IMR-90 (cell line): ENCODE results near the gene CACNB3. TPM values are rescaled to one million over a fixed set of nuclear protein-coding genes. Genes with fewer than 3 reads are reported as not detected.

Experiments
- ATAC-seq: fragments of 200-7000 bp; cut with Tn5 transposase; 2 replicates; pipeline ENCODE4 v1.9.1; 2020; ENCODE audit warnings: low read depth, mild to moderate bottlenecking, moderate library complexity
- BruUV-seq: library from RNA; stranded (reverse); fragments of 400-500 nt; replicated peaks from 2 replicates; lab custom pipeline; 2021; lab: Mats Ljungman, UMichigan
- CTCF ChIA-PET: fragments of 300-600 bp; formaldehyde crosslinking; extraction: SDS; loops from one replicate; lab custom pipeline; 2021; ENCODE audit warnings: antibody characterized with exemption; lab: Yijun Ruan, JAX
- POLR2A ChIA-PET: fragments of 300-600 bp; sonication (Branson Sonifier 250); formaldehyde crosslinking; loops from one replicate; lab custom pipeline; 2022; ENCODE audit warnings: antibody characterized with exemption; ENCODE audit not compliant: unreplicated experiment; lab: Charles Lee
- DNase-seq: peaks from one replicate; pipeline ENCODE4 v3.0.0; 2013
- H2AFZ ChIP-seq: replicated peaks from 2 replicates; pipeline ENCODE3; 2013; ENCODE audit warnings: low read length, mild to moderate bottlenecking; ENCODE audit not compliant: poor library complexity
- H2AK5ac ChIP-seq: 2 replicates; pipeline ENCODE4 v1.6.1; 2013; ENCODE audit warnings: low read depth, low read length, inconsistent platforms
- H2AK9ac ChIP-seq: replicated peaks from 2 replicates; pipeline ENCODE3; 2013; ENCODE audit warnings: mild to moderate bottlenecking, low read depth, low read length, moderate library complexity; ENCODE audit not compliant: poor library complexity
- H2BK120ac ChIP-seq: 2 replicates; pipeline ENCODE4 v1.6.1; 2013; ENCODE audit warnings: low read depth, low read length, inconsistent platforms
- H2BK15ac ChIP-seq: 3 replicates; pipeline ENCODE4 v1.6.1; 2013; ENCODE audit warnings: low read depth, low read length, inconsistent platforms
- H2BK20ac ChIP-seq: 2 replicates; pipeline ENCODE4 v1.6.1; 2013; ENCODE audit warnings: low read depth, mild to moderate bottlenecking, inconsistent platforms, low read length, moderate library complexity
- H2BK5ac ChIP-seq: 2 replicates; pipeline ENCODE4 v1.6.1; 2013; ENCODE audit warnings: mild to moderate bottlenecking, low read depth, low read length, inconsistent platforms; ENCODE audit not compliant: poor library complexity, severe bottlenecking
- H3K14ac ChIP-seq: replicated peaks from 2 replicates; pipeline ENCODE4 v1.6.1; 2013; ENCODE audit warnings: low read depth, low read length, inconsistent platforms
- H3K18ac ChIP-seq: 2 replicates; pipeline ENCODE4 v1.6.1; 2013; ENCODE audit warnings: low read depth, low read length, control low read depth
- H3K23ac ChIP-seq: 2 replicates; pipeline ENCODE4 v1.6.1; 2013; ENCODE audit warnings: low read depth, low read length, inconsistent platforms
- H3K27ac ChIP-seq: 2 replicates; pipeline ENCODE4 v1.5.1; 2013; ENCODE audit warnings: mild to moderate bottlenecking, control low read depth, low read length; ENCODE audit not compliant: insufficient read depth
- H3K27me3 ChIP-seq: 2 replicates; pipeline ENCODE4 v1.6.1; 2013; ENCODE audit warnings: low read length; ENCODE audit not compliant: control insufficient read depth, insufficient read depth
- H3K36me3 ChIP-seq: 2 replicates; pipeline ENCODE4 v1.6.1; 2013; ENCODE audit warnings: low read length, mixed read lengths; ENCODE audit not compliant: control insufficient read depth, insufficient read depth
- H3K4ac ChIP-seq: 2 replicates; pipeline ENCODE4 v1.6.1; 2013; ENCODE audit warnings: low read depth, low read length, inconsistent platforms
- H3K4me1 ChIP-seq: 2 replicates; pipeline ENCODE4 v1.6.1; 2013; ENCODE audit warnings: low read length, mixed read lengths; ENCODE audit not compliant: control insufficient read depth, insufficient read depth
- H3K4me2 ChIP-seq: 2 replicates; pipeline ENCODE4 v1.6.1; 2013; ENCODE audit warnings: low read depth, mild to moderate bottlenecking, control low read depth, low read length, moderate library complexity
- H3K4me3 ChIP-seq: 2 replicates; pipeline ENCODE4 v1.5.1; 2013; ENCODE audit warnings: low read depth, mild to moderate bottlenecking, control low read depth, low read length, moderate library complexity; ENCODE audit not compliant: insufficient read depth
- H3K56ac ChIP-seq: 2 replicates; pipeline ENCODE4 v1.6.1; 2013; ENCODE audit warnings: low read length, inconsistent platforms; ENCODE audit not compliant: insufficient read depth; ENCODE audit errors: extremely low read depth
- H3K79me1 ChIP-seq, 2 experiments: 2 replicates each; pipeline ENCODE4 v1.6.1; 2013; ENCODE audit warnings: low read length in 2 of 2, inconsistent platforms in 1 of 2, low read depth in 1 of 2
- H3K9ac ChIP-seq: 2 replicates; pipeline ENCODE4 v1.6.1; 2013; ENCODE audit warnings: low read depth, low read length, control low read depth
- H3K9me1 ChIP-seq: 2 replicates; pipeline ENCODE4 v1.6.1; 2013; ENCODE audit warnings: low read length, inconsistent platforms; ENCODE audit not compliant: insufficient read depth
- H3K9me3 ChIP-seq: 2 replicates; pipeline ENCODE4 v1.6.1; 2013; ENCODE audit warnings: low read length; ENCODE audit not compliant: control insufficient read depth, insufficient read depth
- H4K20me1 ChIP-seq: 2 replicates; pipeline ENCODE4 v1.6.1; 2013; ENCODE audit warnings: low read length, inconsistent platforms; ENCODE audit not compliant: insufficient read depth
- H4K5ac ChIP-seq: 2 replicates; pipeline ENCODE4 v1.6.1; 2013; ENCODE audit warnings: mild to moderate bottlenecking, low read depth, low read length, control low read depth
- H4K8ac ChIP-seq, 2 experiments: 2 replicates each; pipeline ENCODE4 v1.6.1; 2013; ENCODE audit warnings: low read depth in 2 of 2, low read length in 2 of 2, control low read depth in 1 of 2, inconsistent platforms in 1 of 2
- H4K91ac ChIP-seq: 2 replicates; pipeline ENCODE4 v1.6.1; 2013; ENCODE audit warnings: low read depth, low read length, inconsistent platforms; ENCODE audit not compliant: insufficient read depth
- FOS ChIP-seq: fragments of 150-350 bp; IDR thresholded peaks from 2 replicates; pipeline ENCODE4 v1.6.1; 2016; ENCODE audit warnings: low read depth, low read length
- MAFK ChIP-seq: IDR thresholded peaks from 2 replicates; pipeline ENCODE4 v1.6.1; 2012; ENCODE audit warnings: low read depth, low read length, improper control_type of control experiment
- MAZ ChIP-seq: IDR thresholded peaks from 2 replicates; pipeline ENCODE4 v1.6.1; 2012; ENCODE audit warnings: low read depth, mild to moderate bottlenecking, low read length, improper control_type of control experiment, moderate library complexity, borderline replicate concordance
- MXI1 ChIP-seq: IDR thresholded peaks from 2 replicates; pipeline ENCODE4 v1.6.1; 2012; ENCODE audit warnings: low read depth, mild to moderate bottlenecking, low read length, moderate library complexity, borderline replicate concordance
- RCOR1 ChIP-seq: IDR thresholded peaks from 2 replicates; pipeline ENCODE4 v1.6.1; 2012; ENCODE audit warnings: mild to moderate bottlenecking, low read length, improper control_type of control experiment; ENCODE audit not compliant: insufficient replicate concordance
- RFX5 ChIP-seq: IDR thresholded peaks from 2 replicates; pipeline ENCODE4 v1.8.0; 2012; ENCODE audit warnings: low read depth, mild to moderate bottlenecking, low read length, moderate library complexity
- SMC3 ChIP-seq: fragments of 150-350 bp; IDR thresholded peaks from 2 replicates; pipeline ENCODE4 v1.6.1; 2016; ENCODE audit warnings: low read depth, mild to moderate bottlenecking, antibody characterized with exemption, low read length, moderate library complexity
- WGBS, 2 experiments: methylation state at CpG; one replicate each; pipeline versions ENCODE4 v1.1.5 to v1.1.7; 2013; ENCODE audit warnings: missing lambda C conversion rate in 2 of 2; ENCODE audit not compliant: insufficient read length in 1 of 2; ENCODE audit errors: extremely low coverage in 2 of 2; 5-methylcytosine and 5-hydroxymethylcytosine counted together
- dilution Hi-C: fragments of 300-500 bp; cut with HindIII; formaldehyde crosslinking; loops from one replicate; pipeline ENCODE4 v1.14.3; 2018; ENCODE audit warnings: low sequenced_read_pairs; ENCODE audit not compliant: unreplicated experiment
- in situ Hi-C: fragments of 300-500 bp; cut with MboI; formaldehyde crosslinking; loops from 3 replicates; pipeline ENCODE4 v1.14.3; 2019; ENCODE audit warnings: low sequenced_read_pairs, inconsistent platforms, mixed read lengths
- intact Hi-C: fragments of 100-400 bp; cut with micrococcal nuclease; formaldehyde crosslinking; loops from 2 replicates; pipeline ENCODE4 v1.10.0; 2022
- polyA plus RNA-seq, 3 experiments: library from polyadenylated mRNA; depleted of rRNA; stranded (reverse); fragments of >200 nt; gene quantifications; 2 replicates each; pipeline ENCODE4 v1.2.3, GENCODE V29; 2012; ENCODE audit warnings: low replicate concordance in 1 of 3
- total RNA-seq: library from RNA; depleted of rRNA; stranded (reverse); fragments of >200 nt; gene quantifications from 2 replicates; pipeline ENCODE4 v1.2.3, GENCODE V29; 2012
- TF ChIP-seq, protein P1 (sequence below): conservative IDR thresholded peaks from 2 replicates; pipeline ENCODE4 v1.5.1; 2012; ENCODE audit warnings: mild to moderate bottlenecking, low read depth, low read length, improper control_type of control experiment

CACNB3 gene
- total and polyA plus RNA-seq, 2 of the 4 experiments (the other 2 are of a cell fraction): 18.1 to 45.1 TPM

DNA sequence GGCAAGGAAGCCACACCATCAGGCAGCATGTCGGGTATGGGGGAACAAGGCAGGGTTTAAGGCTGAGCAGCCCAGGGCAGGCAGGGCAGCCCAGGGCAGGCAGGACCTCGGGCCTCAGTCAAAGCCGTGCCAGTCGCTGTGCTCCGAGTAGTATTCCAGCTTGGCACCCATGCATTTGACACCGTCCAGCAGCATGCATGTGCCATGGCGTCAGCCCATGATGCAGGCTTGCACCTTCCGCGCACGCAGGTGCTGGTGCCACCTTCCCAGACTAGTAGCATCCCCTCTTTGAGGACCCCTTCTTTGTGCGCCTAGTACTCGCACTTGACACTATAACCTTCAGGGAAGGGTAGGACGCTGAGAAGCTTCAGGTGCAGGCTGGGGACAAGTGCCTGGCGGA, 17.8 kb upstream of the CACNB3 start:
- POLR2A ChIA-PET: no interaction called here

More for the DNA sequence above, 17.8 kb upstream of the CACNB3 start:
- dilution Hi-C loops (no loop called here), in situ Hi-C loops (no loop called here), intact Hi-C loops (no loop called here)
- Histone ChIP-seq H2BK15ac (no peak overlapping the region), H3K14ac (no peak overlapping the region), H3K27me3 (no peaks in the 10 kb centered on the region), H3K27ac (no peak overlapping the region), H2BK20ac (no peak overlapping the region), H2BK120ac (no peak overlapping the region), H3K4me3 (no peak overlapping the region), H2AK5ac (no peak overlapping the region), H3K23ac (no peak overlapping the region), H4K20me1 (no peaks in the 10 kb centered on the region), H3K18ac (no peak overlapping the region), H2AFZ (peak overlapping the region; percentile 51), H3K4me2 (no peak overlapping the region), H3K79me1 (no peaks in the 10 kb centered on the region), H3K9me1 (peaks cover 5% of the 10 kb centered on the region; the same call in 1 of the 2 replicates), H3K9me3 (no peaks in the 10 kb centered on the region), H4K8ac (no peak overlapping the region), H3K4me1 (peaks cover 5% of the 10 kb centered on the region), H3K56ac (no peak overlapping the region), H4K91ac (no peak overlapping the region), H4K5ac (no peak overlapping the region), H2AK9ac (no peak overlapping the region), H3K36me3 (no peaks in the 10 kb centered on the region), H3K9ac (no peak overlapping the region), H2BK5ac (no peak overlapping the region), H3K4ac (no peak overlapping the region)
- DNase-seq: no peak
- WGBS, 2 experiments: 84% methylated on average over 8 of the region's 14 CpGs; no CpG with 5 or more reads in 1 of the 2 experiments
- ATAC-seq: no peak
- CTCF ChIA-PET: interaction anchor here (0.8 kb wide), 1 partner anchor 10 kb away, joined by 3 read pairs; no protein-coding TSS in a partner anchor
- TF ChIP-seq RCOR1: no peak
- no peak for TF ChIP-seq MAFK
- no peak for TF ChIP-seq MXI1
- TF ChIP-seq SMC3: no peak
- no peak for TF ChIP-seq RFX5
- TF ChIP-seq FOS: no peak
- TF ChIP-seq MAZ: no peak
- TF ChIP-seq, protein P1, sequence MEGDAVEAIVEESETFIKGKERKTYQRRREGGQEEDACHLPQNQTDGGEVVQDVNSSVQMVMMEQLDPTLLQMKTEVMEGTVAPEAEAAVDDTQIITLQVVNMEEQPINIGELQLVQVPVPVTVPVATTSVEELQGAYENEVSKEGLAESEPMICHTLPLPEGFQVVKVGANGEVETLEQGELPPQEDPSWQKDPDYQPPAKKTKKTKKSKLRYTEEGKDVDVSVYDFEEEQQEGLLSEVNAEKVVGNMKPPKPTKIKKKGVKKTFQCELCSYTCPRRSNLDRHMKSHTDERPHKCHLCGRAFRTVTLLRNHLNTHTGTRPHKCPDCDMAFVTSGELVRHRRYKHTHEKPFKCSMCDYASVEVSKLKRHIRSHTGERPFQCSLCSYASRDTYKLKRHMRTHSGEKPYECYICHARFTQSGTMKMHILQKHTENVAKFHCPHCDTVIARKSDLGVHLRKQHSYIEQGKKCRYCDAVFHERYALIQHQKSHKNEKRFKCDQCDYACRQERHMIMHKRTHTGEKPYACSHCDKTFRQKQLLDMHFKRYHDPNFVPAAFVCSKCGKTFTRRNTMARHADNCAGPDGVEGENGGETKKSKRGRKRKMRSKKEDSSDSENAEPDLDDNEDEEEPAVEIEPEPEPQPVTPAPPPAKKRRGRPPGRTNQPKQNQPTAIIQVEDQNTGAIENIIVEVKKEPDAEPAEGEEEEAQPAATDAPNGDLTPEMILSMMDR: no peak
- BruUV-seq: no TSS peak
